Gastrocnemius medialis (tissue), 4 donors: ENCODE measurements around the gene PEDS1.

ENCODE experiments used
- POLR2A ChIP-seq, 2 donors: fragments of 450-650 bp; IDR thresholded peaks; one replicate each; pipeline ENCODE4 v1.6.1; 2017; ENCODE audit warnings: antibody characterized with exemption in 2 of 2, mild to moderate bottlenecking in 2 of 2, moderate library complexity in 2 of 2
- TF ChIP-seq, protein P1 (sequence below), 5 experiments: fragments of 450-650 bp in 3 of 5; fragments of 200-600 bp in 2 of 5; sonication (generic) in 2 of 5; IDR thresholded peaks in 4 of 5; conservative IDR thresholded peaks in 1 of 5; 1 replicate in 4 of 5; 2 replicates in 1 of 5; pipeline ENCODE4 v1.5.1; 2016 to 2019; ENCODE audit warnings: antibody characterized with exemption in 5 of 5, mild to moderate bottlenecking in 3 of 5, moderate library complexity in 3 of 5

DNA sequence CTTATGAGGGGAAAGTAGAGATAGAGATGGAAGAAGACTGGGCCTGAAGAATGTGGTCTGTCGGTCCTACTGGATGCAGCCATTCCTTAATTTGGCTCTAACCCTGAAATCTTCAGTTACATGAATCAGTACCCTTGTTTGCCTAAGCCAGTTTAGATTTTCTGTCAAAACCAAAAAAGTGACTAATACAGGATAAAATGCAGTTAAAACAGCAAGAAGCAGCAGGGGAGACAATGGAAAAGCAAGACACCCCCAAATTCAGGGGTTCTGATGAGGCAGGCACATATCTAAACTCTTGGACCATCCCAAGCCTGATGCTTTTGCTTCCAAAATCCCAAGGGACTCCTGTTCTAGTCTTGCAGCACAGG, 23.2 kb downstream of the PEDS1 start:
- TF ChIP-seq, protein P1, sequence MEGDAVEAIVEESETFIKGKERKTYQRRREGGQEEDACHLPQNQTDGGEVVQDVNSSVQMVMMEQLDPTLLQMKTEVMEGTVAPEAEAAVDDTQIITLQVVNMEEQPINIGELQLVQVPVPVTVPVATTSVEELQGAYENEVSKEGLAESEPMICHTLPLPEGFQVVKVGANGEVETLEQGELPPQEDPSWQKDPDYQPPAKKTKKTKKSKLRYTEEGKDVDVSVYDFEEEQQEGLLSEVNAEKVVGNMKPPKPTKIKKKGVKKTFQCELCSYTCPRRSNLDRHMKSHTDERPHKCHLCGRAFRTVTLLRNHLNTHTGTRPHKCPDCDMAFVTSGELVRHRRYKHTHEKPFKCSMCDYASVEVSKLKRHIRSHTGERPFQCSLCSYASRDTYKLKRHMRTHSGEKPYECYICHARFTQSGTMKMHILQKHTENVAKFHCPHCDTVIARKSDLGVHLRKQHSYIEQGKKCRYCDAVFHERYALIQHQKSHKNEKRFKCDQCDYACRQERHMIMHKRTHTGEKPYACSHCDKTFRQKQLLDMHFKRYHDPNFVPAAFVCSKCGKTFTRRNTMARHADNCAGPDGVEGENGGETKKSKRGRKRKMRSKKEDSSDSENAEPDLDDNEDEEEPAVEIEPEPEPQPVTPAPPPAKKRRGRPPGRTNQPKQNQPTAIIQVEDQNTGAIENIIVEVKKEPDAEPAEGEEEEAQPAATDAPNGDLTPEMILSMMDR (IDR thresholded peaks at IDR 0.05 in 4 of 5, conservative IDR thresholded peaks at IDR 0.05 in 1 of 5): no peak
- TF ChIP-seq POLR2A (IDR thresholded peaks at IDR 0.05): no peak
